ENCODE results near the gene ERG. TPM values are rescaled to one million over a fixed set of nuclear protein-coding genes. Genes with fewer than 3 reads are reported as not detected.

Gene ERG
- total RNA-seq, 1 experiment from 2014 or later: not detected

DNA sequence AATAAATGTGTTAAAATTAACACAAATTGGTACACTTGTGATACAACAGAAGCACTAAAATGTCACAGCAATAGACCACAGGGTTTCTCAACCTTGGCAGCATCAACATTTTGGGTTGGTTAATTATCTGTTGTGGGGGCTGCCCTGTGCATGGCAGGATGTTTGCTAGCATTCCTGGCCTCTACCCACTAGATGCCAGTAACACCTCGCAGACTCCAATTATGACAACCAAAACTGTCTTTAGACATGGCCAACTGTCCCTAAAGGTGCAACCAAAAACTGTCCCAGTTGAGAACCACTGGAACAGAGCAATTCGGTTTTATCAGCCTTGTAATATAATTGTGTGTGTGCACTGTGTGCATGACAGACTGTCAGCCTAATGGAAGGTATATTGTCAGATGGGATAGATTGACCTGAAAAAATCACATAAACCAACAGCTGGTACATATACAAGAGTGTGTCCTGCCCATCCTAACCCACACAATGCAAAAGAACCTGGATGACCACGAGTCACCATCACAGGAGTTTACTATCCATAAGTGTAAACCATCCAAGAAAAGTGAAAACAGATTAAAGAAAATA lies 13.5 kb upstream of the ERG start:
- BruUV-seq (replicated peaks): no TSS peak
- H3K4me3 Mint-ChIP-seq (ENCODE audit: low read depth, unreplicated experiment): no peak overlapping the region
- no peak for DNase-seq
- no peaks in the 10 kb centered on the region for H3K36me3 Mint-ChIP-seq (ENCODE audit: insufficient read depth, unreplicated experiment)
- no peaks in the 10 kb centered on the region for H3K9me3 Mint-ChIP-seq (ENCODE audit: low read depth, unreplicated experiment)
- H3K27ac Mint-ChIP-seq (ENCODE audit: unreplicated experiment): no peak overlapping the region
- CTCF ChIA-PET: no interaction called here
- no peaks in the 10 kb centered on the region for H3K4me1 Mint-ChIP-seq (ENCODE audit: low read depth, unreplicated experiment)
- H3K27me3 Mint-ChIP-seq (ENCODE audit: unreplicated experiment): peaks cover 43% of the 10 kb centered on the region
- intact Hi-C loops (cut with micrococcal nuclease; ENCODE audit: unreplicated experiment): no loop called here
- TF ChIP-seq, protein P1, sequence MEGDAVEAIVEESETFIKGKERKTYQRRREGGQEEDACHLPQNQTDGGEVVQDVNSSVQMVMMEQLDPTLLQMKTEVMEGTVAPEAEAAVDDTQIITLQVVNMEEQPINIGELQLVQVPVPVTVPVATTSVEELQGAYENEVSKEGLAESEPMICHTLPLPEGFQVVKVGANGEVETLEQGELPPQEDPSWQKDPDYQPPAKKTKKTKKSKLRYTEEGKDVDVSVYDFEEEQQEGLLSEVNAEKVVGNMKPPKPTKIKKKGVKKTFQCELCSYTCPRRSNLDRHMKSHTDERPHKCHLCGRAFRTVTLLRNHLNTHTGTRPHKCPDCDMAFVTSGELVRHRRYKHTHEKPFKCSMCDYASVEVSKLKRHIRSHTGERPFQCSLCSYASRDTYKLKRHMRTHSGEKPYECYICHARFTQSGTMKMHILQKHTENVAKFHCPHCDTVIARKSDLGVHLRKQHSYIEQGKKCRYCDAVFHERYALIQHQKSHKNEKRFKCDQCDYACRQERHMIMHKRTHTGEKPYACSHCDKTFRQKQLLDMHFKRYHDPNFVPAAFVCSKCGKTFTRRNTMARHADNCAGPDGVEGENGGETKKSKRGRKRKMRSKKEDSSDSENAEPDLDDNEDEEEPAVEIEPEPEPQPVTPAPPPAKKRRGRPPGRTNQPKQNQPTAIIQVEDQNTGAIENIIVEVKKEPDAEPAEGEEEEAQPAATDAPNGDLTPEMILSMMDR (IDR thresholded peaks at IDR 0.05; ENCODE audit: unreplicated experiment): no peak

DNA sequence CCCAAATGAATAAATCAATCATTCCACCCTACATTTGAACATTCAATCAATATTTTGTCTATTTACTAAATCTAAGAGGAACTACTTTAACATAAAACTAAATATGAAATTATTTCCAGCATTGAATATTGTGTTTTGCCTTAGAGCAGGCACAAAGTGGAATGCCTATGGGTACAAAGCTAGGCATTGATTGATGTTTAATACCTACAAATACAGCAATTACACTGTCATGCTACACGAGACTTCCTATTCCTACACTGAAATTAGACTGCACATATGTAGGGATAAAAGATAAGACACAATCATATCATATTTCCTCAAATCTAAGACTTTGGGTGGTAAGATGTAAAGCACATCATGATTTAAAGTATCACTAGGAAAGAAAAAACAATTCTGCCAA lies 12.9 kb upstream of the ERG start:
- TF ChIP-seq, protein P1 (IDR thresholded peaks at IDR 0.05; ENCODE audit: unreplicated experiment): no peak
- DNase-seq: no peak
- no TSS peak for BruUV-seq (replicated peaks)
- Mint-ChIP-seq H3K4me1 (ENCODE audit: low read depth, unreplicated experiment) (no peaks in the 10 kb centered on the region), H3K27me3 (ENCODE audit: unreplicated experiment) (peaks cover 37% of the 10 kb centered on the region), H3K4me3 (ENCODE audit: low read depth, unreplicated experiment) (no peak overlapping the region), H3K9me3 (ENCODE audit: low read depth, unreplicated experiment) (no peaks in the 10 kb centered on the region), H3K36me3 (ENCODE audit: insufficient read depth, unreplicated experiment) (no peaks in the 10 kb centered on the region), H3K27ac (ENCODE audit: unreplicated experiment) (no peak overlapping the region)
- intact Hi-C loops (cut with micrococcal nuclease; ENCODE audit: unreplicated experiment): no loop called here
- CTCF ChIA-PET: no interaction called here

DNA sequence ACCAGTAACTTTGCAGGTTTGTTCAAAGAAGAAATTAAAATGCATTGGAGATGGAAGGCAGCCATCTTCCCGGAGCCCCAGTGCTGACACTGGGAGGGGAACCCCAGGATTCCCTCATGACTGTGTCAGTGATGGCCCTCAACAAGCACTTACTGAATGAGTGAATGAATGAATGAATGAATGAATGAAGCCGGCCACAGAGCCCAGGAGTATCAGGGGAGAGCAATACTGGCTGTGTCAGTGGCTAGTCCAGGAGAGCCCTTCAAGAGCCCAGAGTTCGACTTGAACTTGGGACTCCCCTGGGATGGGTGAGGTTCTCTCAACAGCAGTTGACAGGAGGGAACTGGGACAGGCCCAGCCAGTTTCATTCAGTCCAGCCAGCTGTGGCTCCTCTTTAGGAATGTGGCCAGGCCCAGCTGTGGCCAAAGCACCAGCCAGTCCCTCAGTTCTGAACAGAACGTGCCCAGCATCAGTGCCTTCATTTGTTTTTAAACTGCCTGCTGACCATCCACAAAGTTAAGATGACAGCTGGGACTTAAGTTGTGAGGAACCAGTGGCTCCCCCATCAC lies 9.2 kb upstream of the ERG start:
- CTCF ChIA-PET: interaction anchor here (0.7 to 1.0 kb wide), 2 partner anchors 289 to 631 kb away, joined by 3 read pairs; no protein-coding TSS in a partner anchor
- H3K4me3 Mint-ChIP-seq (ENCODE audit: low read depth, unreplicated experiment): no peak overlapping the region
- no peaks in the 10 kb centered on the region for H3K36me3 Mint-ChIP-seq (ENCODE audit: insufficient read depth, unreplicated experiment)
- TF ChIP-seq, protein P1 (IDR thresholded peaks at IDR 0.05; ENCODE audit: unreplicated experiment): no peak
- no peaks in the 10 kb centered on the region for H3K4me1 Mint-ChIP-seq (ENCODE audit: low read depth, unreplicated experiment)
- H3K27me3 Mint-ChIP-seq (ENCODE audit: unreplicated experiment): peaks cover 34% of the 10 kb centered on the region
- no TSS peak for BruUV-seq (replicated peaks)
- H3K27ac Mint-ChIP-seq (ENCODE audit: unreplicated experiment): no peak overlapping the region
- intact Hi-C loops (cut with micrococcal nuclease; ENCODE audit: unreplicated experiment): loop anchor here (5.0 kb wide), 1 partner anchor 205 kb away; no protein-coding TSS in a partner anchor
- no peaks in the 10 kb centered on the region for H3K9me3 Mint-ChIP-seq (ENCODE audit: low read depth, unreplicated experiment)
- DNase-seq: no peak

DNA sequence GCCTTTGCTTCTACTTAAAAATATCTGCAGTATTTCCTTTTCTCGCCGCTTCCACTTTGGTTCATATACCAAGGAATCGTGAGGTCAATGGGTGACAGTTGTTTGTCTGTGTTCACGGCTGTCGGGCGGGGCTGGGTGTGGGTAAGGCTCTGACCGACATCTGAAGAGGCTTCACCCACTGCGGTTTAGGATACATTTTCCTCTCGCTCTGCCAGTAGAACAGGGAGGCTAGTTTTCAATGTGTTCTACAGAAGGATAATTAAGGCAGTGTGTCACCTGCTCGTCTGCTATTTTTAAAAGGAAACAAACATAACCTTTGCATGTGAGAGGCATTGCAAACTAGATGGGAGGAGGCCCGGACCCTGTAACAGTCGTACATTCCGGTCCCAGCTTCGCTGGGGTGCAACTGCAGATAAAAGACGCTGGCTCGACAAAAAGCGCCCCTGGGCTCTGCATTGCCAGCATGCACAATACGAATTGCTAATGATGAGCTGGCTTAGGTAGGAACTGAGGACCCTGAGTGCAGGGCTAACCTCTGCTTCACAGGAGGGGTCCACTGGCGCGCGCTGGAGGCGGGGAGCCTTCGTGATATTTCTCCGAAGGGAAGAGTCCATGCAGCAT lies 8.5 kb upstream of the ERG start:
- Mint-ChIP-seq H3K4me3 (ENCODE audit: low read depth, unreplicated experiment) (no peak overlapping the region), H3K4me1 (ENCODE audit: low read depth, unreplicated experiment) (no peaks in the 10 kb centered on the region), H3K27me3 (ENCODE audit: unreplicated experiment) (peaks cover 34% of the 10 kb centered on the region), H3K9me3 (ENCODE audit: low read depth, unreplicated experiment) (no peaks in the 10 kb centered on the region), H3K36me3 (ENCODE audit: insufficient read depth, unreplicated experiment) (no peaks in the 10 kb centered on the region), H3K27ac (ENCODE audit: unreplicated experiment) (no peak overlapping the region)
- TF ChIP-seq, protein P1 (IDR thresholded peaks at IDR 0.05; ENCODE audit: unreplicated experiment): no peak
- BruUV-seq (replicated peaks): no TSS peak
- DNase-seq: no peak
- intact Hi-C loops (cut with micrococcal nuclease; ENCODE audit: unreplicated experiment): loop anchor here (5.0 kb wide), 1 partner anchor 206 kb away; no protein-coding TSS in a partner anchor
- CTCF ChIA-PET: no interaction called here

Measured in Calu3 (cell line).